ENCODE results near the gene STK38L. TPM values are rescaled to one million over a fixed set of nuclear protein-coding genes. Genes with fewer than 3 reads are reported as not detected.

The STK38L gene
- polyA plus RNA-seq, 1 donor (not counting 4 experiments of a cell fraction or from before 2014, with no cell fraction given), result 25.4 TPM

DNA sequence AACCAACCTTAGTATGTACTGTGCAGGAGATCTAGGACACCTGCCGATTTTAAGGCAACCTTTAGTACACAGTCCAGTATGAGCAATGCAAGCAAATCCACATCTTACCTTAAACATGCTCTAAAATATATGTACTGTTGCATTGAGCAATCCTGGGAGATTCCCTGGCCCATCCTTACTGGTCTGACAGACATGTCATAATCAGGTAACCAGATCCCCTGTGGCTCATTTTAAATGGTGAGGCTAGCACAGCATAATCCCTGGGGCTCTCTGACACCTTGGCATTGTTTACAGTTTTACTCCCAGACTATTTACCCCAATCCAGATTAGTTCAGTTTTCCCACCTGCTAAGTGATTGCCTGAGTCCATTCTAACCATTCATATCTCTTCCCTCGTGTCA, 103.7 kb downstream of the STK38L start:
- H3K79me2 ChIP-seq (ENCODE audit: control insufficient read depth, insufficient read depth, low read length), result peaks cover 77% of the 10 kb centered on the region
- H2AFZ ChIP-seq (ENCODE audit: control insufficient read depth, low read length), result no peak overlapping the region
- H3K36me3 ChIP-seq (ENCODE audit: control insufficient read depth in 2 of 2, extremely low read depth in 1 of 2, insufficient read depth in 2 of 2, low read length in 2 of 2), result peaks cover 0 to 3% of the 10 kb centered on the region in 2 experiments
- DNase-seq (ENCODE audit: low read depth, low spot score) (no peak), FAIRE-seq (peak; percentile 58)
- dilution Hi-C loops (cut with MboI; ENCODE audit: extremely low pct_ligation_motif_present, low sequenced_read_pairs), result no loop called here
- H3K9me1 ChIP-seq (ENCODE audit: control insufficient read depth, extremely low read depth, insufficient read depth, low read length), result no peaks in the 10 kb centered on the region
- no peaks in the 10 kb centered on the region for H3K27me3 ChIP-seq (ENCODE audit: control insufficient read depth, extremely low read depth, insufficient read depth, low read length)
- H3K9ac ChIP-seq (ENCODE audit: control insufficient read depth, extremely low read depth, insufficient read depth, low read length), result peak overlapping the region; percentile 26
- no peak overlapping the region for H3K4me2 ChIP-seq (ENCODE audit: control insufficient read depth, extremely low read depth, insufficient read depth, low read depth, low read length)
- H3K27ac ChIP-seq (ENCODE audit: control insufficient read depth, insufficient read depth, low read length), result peak overlapping the region; percentile 71
- H3K4me1 ChIP-seq (ENCODE audit: control insufficient read depth, extremely low read depth, insufficient read depth, low read length), result peaks cover 42% of the 10 kb centered on the region
- no peak overlapping the region for H3K4me3 ChIP-seq (ENCODE audit: control insufficient read depth in 2 of 3, extremely low read depth in 1 of 3, insufficient read depth in 2 of 3, low read depth in 1 of 3, low read length in 3 of 3)
- TF ChIP-seq, protein P1, sequence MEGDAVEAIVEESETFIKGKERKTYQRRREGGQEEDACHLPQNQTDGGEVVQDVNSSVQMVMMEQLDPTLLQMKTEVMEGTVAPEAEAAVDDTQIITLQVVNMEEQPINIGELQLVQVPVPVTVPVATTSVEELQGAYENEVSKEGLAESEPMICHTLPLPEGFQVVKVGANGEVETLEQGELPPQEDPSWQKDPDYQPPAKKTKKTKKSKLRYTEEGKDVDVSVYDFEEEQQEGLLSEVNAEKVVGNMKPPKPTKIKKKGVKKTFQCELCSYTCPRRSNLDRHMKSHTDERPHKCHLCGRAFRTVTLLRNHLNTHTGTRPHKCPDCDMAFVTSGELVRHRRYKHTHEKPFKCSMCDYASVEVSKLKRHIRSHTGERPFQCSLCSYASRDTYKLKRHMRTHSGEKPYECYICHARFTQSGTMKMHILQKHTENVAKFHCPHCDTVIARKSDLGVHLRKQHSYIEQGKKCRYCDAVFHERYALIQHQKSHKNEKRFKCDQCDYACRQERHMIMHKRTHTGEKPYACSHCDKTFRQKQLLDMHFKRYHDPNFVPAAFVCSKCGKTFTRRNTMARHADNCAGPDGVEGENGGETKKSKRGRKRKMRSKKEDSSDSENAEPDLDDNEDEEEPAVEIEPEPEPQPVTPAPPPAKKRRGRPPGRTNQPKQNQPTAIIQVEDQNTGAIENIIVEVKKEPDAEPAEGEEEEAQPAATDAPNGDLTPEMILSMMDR (optimal IDR thresholded peaks at IDR 0.05 in 1 of 3, IDR thresholded peaks at IDR 0.05 in 1 of 3, conservative IDR thresholded peaks at IDR 0.05 in 1 of 3; ENCODE audit: extremely low read depth in 1 of 3, insufficient read depth in 2 of 3, low read length in 3 of 3), result no peak
- TF ChIP-seq EZH2 (IDR thresholded peaks at IDR 0.05; ENCODE audit: low read length), result no peak
- H4K20me1 ChIP-seq (ENCODE audit: control insufficient read depth, extremely low read depth, insufficient read depth, low read length), result no peaks in the 10 kb centered on the region
- H3K9me3 ChIP-seq (ENCODE audit: control insufficient read depth, low read depth, low read length), result no peaks in the 10 kb centered on the region

DNA sequence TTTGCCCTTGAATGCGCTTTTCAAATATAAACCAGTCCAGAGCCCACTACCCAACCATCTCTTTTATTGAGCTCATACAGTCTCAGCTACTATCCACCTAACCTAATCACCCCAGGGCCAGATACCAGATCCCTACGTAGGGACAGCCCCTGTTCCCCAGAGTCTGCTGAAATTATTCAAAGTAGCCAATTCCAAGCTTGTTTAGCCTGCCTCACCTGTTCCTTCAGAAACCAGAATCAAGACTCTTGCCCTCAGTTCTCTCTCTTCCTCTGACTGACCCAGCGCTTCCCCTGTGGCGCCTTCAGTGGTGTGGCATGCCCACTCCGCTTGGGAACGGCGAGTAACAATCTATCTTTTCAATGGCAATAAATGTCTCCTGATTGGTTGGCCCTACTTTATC, 107.4 kb downstream of the STK38L start:
- peaks cover 77% of the 10 kb centered on the region for H3K79me2 ChIP-seq (ENCODE audit: control insufficient read depth, insufficient read depth, low read length)
- no peak for FAIRE-seq
- dilution Hi-C loops (cut with MboI; ENCODE audit: extremely low pct_ligation_motif_present, low sequenced_read_pairs), result no loop called here

More for the DNA sequence above, 107.4 kb downstream of the STK38L start:
- Histone ChIP-seq H3K36me3 (ENCODE audit: control insufficient read depth in 2 of 2, extremely low read depth in 1 of 2, insufficient read depth in 2 of 2, low read length in 2 of 2) (peaks cover 0 to 3% of the 10 kb centered on the region in 2 experiments), H3K27me3 (ENCODE audit: control insufficient read depth, extremely low read depth, insufficient read depth, low read length) (no peaks in the 10 kb centered on the region), H3K4me2 (ENCODE audit: control insufficient read depth, extremely low read depth, insufficient read depth, low read depth, low read length) (no peak overlapping the region), H3K4me1 (ENCODE audit: control insufficient read depth, extremely low read depth, insufficient read depth, low read length) (peaks cover 15% of the 10 kb centered on the region), H4K20me1 (ENCODE audit: control insufficient read depth, extremely low read depth, insufficient read depth, low read length) (no peaks in the 10 kb centered on the region), H3K9ac (ENCODE audit: control insufficient read depth, extremely low read depth, insufficient read depth, low read length) (no peak overlapping the region), H2AFZ (ENCODE audit: control insufficient read depth, low read length) (no peak overlapping the region), H3K9me3 (ENCODE audit: control insufficient read depth, low read depth, low read length) (no peaks in the 10 kb centered on the region), H3K9me1 (ENCODE audit: control insufficient read depth, extremely low read depth, insufficient read depth, low read length) (peaks cover 2% of the 10 kb centered on the region), H3K27ac (ENCODE audit: control insufficient read depth, insufficient read depth, low read length) (no peak overlapping the region), H3K4me3 (ENCODE audit: control insufficient read depth in 2 of 3, extremely low read depth in 1 of 3, insufficient read depth in 2 of 3, low read depth in 1 of 3, low read length in 3 of 3) (no peak overlapping the region)
- no peak for TF ChIP-seq EZH2 (IDR thresholded peaks at IDR 0.05; ENCODE audit: low read length)
- TF ChIP-seq, protein P1 (optimal IDR thresholded peaks at IDR 0.05 in 1 of 3, IDR thresholded peaks at IDR 0.05 in 1 of 3, conservative IDR thresholded peaks at IDR 0.05 in 1 of 3; ENCODE audit: extremely low read depth in 1 of 3, insufficient read depth in 2 of 3, low read length in 3 of 3), result no peak
- no peak for DNase-seq (ENCODE audit: low read depth, low spot score)
